CD4-positive, alpha-beta T cell (primary cell): ENCODE measurements around the gene ZNF544. TPM values are rescaled to one million over a fixed set of nuclear protein-coding genes. Genes with fewer than 3 reads are reported as not detected.

Experiments used
- ATAC-seq: fragments of 200-7000 bp; cut with Tn5 transposase; one replicate; pipeline ENCODE4 v1.10.0; 2022; ENCODE audit warnings: mild to moderate bottlenecking; ENCODE audit not compliant: poor library complexity
- CTCF ChIA-PET: fragments of 350-600 bp; sonication (Branson Sonifier 250); formaldehyde crosslinking; loops from one replicate; lab custom pipeline; 2021; ENCODE audit warnings: antibody characterized with exemption, inconsistent platforms; lab: Charles Lee
- POLR2A ChIA-PET: fragments of 350-600 bp; sonication (Branson Sonifier 250); formaldehyde crosslinking; loops from one replicate; lab custom pipeline; 2021; ENCODE audit warnings: antibody characterized with exemption, inconsistent platforms; lab: Charles Lee
- DNase-seq, 14 experiments: peaks; one replicate each; pipeline ENCODE4 v3.0.0-alpha.2; 2013 to 2020; ENCODE audit warnings: mixed read lengths in 2 of 14
- H3K27ac ChIP-seq, 2 donors: one replicate each; pipeline versions ENCODE4 v1.5.1 to v1.7.0; 2013; ENCODE audit warnings: low read length in 2 of 2, low read depth in 1 of 2, mild to moderate bottlenecking in 1 of 2
- H3K27me3 ChIP-seq, 2 experiments: 1 replicate in 1 of 2; 2 replicates in 1 of 2; pipeline versions ENCODE4 v1.6.1 to v1.7.0; 2013; ENCODE audit warnings: low read length in 2 of 2, control low read depth in 1 of 2, mild to moderate bottlenecking in 1 of 2, moderate library complexity in 1 of 2; ENCODE audit not compliant: insufficient read depth in 2 of 2, control insufficient read depth in 1 of 2
- H3K36me3 ChIP-seq: one replicate; pipeline ENCODE4 v1.6.1; 2013; ENCODE audit warnings: low read length, control low read depth; ENCODE audit not compliant: insufficient read depth
- H3K4me1 ChIP-seq: one replicate; pipeline ENCODE4 v1.6.1; 2013; ENCODE audit warnings: low read length, control low read depth; ENCODE audit not compliant: insufficient read depth
- H3K4me3 ChIP-seq: one replicate; pipeline ENCODE4 v1.5.1; 2013; ENCODE audit warnings: mild to moderate bottlenecking, low read length, moderate library complexity
- H3K9me3 ChIP-seq, 2 experiments: 1 replicate in 1 of 2; 2 replicates in 1 of 2; pipeline versions ENCODE4 v1.6.1 to v1.7.0; 2013; ENCODE audit warnings: low read length in 2 of 2, mild to moderate bottlenecking in 2 of 2, control low read depth in 1 of 2, moderate library complexity in 1 of 2; ENCODE audit not compliant: control insufficient read depth in 1 of 2, insufficient read depth in 1 of 2
- H3K27ac Mint-ChIP-seq: one replicate; pipeline ENCODE4 v1.8.0; 2020; ENCODE audit warnings: mixed read lengths
- H3K27me3 Mint-ChIP-seq: one replicate; pipeline ENCODE4 v1.8.0; 2021; ENCODE audit warnings: mixed read lengths
- H3K36me3 Mint-ChIP-seq: one replicate; pipeline ENCODE4 v1.8.0; 2021; ENCODE audit warnings: low read depth, mixed read lengths
- H3K4me1 Mint-ChIP-seq: one replicate; pipeline ENCODE4 v1.8.0; 2021; ENCODE audit warnings: low read depth, mixed read lengths
- H3K4me3 Mint-ChIP-seq: one replicate; pipeline ENCODE4 v1.8.0; 2020; ENCODE audit warnings: mild to moderate bottlenecking, mixed read lengths
- H3K9me3 Mint-ChIP-seq: one replicate; pipeline ENCODE4 v1.8.0; 2020; ENCODE audit warnings: mixed read lengths
- intact Hi-C, 2 experiments: fragments of 100-400 bp; cut with DNase I in 1 of 2; cut with micrococcal nuclease in 1 of 2; formaldehyde crosslinking; loops; one replicate each; pipeline versions ENCODE4 v1.15.1 to v1.9.0; 2023 to 2025; cut with DNase I, micrococcal nuclease
- total RNA-seq, 174 experiments: library from RNA in 2 of 174; stranded (reverse) in 2 of 174; gene quantifications; one replicate each; pipeline ENCODE4 v1.2.3 and lab custom pipeline; 2021 to 2026
- TF ChIP-seq, protein P1 (sequence below): fragments of 200-600 bp; IDR thresholded peaks from one replicate; pipeline ENCODE4 v1.8.0; 2022; ENCODE audit warnings: antibody characterized with exemption, mild to moderate bottlenecking

Gene ZNF544
- total RNA-seq, 2 experiments from 2014 or later: 6.3 to 7.2 TPM

DNA sequence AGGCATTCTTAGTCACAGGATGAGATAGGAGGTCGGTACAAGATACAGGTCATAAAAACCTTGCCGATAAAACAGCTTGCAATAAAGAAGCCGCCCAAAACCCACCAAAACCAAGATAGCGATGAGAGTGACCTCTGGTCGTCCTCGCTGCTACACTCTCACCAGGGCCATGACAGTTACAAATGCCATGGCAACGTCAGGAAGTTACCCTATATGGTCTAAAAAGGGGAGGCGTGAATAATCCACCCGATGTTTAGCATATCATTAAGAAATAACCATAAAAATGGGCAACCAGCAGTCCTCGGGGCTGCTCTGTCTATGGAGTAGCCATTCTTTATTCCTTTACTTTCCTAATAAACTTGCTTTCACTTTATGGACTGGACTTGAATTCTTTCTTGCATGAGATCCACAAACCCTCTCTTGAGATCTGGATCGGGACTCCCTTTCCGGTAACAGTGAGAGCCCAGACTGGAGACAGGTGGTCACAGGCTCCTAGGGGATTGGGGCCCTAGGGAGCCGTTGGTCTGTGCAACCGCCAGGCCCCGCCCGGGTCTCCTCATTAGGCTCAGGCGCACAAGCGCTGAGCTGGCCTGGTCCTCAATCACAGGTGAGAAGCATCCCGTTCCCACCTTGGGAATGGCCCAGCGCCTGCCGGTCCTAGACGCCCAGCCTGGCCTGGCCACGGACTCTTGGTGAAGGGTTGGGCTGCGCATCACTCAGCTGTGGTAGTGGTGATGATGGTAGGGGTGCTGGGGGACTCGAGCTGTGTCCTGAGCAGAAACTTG lies 10.9 kb upstream of the ZNF544 start:
- ChIA-PET CTCF (no interaction called here), POLR2A (no interaction called here)
- no peak for ATAC-seq
- peaks cover 0 to 5% of the 10 kb centered on the region in 2 experiments for H3K27me3 ChIP-seq
- no peak overlapping the region for H3K27ac ChIP-seq
- H3K9me3 Mint-ChIP-seq: peaks cover 3% of the 10 kb centered on the region
- no peak for DNase-seq
- no peaks in the 10 kb centered on the region for H3K27me3 Mint-ChIP-seq
- H3K36me3 ChIP-seq: peaks cover 2% of the 10 kb centered on the region
- H3K4me1 ChIP-seq: no peaks in the 10 kb centered on the region
- intact Hi-C loops: no loop called here
- H3K27ac Mint-ChIP-seq: no peak overlapping the region
- peaks cover 50% of the 10 kb centered on the region for H3K36me3 Mint-ChIP-seq
- no peak overlapping the region for H3K4me3 Mint-ChIP-seq
- TF ChIP-seq, protein P1, sequence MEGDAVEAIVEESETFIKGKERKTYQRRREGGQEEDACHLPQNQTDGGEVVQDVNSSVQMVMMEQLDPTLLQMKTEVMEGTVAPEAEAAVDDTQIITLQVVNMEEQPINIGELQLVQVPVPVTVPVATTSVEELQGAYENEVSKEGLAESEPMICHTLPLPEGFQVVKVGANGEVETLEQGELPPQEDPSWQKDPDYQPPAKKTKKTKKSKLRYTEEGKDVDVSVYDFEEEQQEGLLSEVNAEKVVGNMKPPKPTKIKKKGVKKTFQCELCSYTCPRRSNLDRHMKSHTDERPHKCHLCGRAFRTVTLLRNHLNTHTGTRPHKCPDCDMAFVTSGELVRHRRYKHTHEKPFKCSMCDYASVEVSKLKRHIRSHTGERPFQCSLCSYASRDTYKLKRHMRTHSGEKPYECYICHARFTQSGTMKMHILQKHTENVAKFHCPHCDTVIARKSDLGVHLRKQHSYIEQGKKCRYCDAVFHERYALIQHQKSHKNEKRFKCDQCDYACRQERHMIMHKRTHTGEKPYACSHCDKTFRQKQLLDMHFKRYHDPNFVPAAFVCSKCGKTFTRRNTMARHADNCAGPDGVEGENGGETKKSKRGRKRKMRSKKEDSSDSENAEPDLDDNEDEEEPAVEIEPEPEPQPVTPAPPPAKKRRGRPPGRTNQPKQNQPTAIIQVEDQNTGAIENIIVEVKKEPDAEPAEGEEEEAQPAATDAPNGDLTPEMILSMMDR: no peak
- peaks cover 67 to 75% of the 10 kb centered on the region in 2 experiments for H3K9me3 ChIP-seq
- no peak overlapping the region for H3K4me3 ChIP-seq
- H3K4me1 Mint-ChIP-seq: no peaks in the 10 kb centered on the region

DNA sequence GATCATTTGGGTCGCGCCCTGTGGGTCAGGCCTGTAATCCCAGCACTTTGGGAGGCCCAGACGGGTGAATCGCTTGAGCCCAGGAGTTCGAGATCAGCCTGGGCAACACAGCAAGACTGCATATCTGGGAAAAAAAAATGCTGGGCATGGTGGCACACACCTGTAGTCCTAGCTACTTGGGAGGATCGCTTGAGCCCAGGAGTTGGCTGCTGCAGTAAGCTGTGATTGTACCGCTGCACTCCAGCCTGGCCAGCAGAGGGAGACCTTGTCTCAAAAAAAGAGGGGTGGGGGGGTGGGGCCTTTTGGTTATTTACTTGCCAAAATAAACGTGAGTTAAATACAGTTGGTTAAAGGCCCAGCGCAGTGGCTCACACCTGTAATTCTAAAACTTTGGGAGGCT lies 9.8 kb upstream of the ZNF544 start:
- Mint-ChIP-seq H3K36me3 (peaks cover 40% of the 10 kb centered on the region), H3K9me3 (peaks cover 3% of the 10 kb centered on the region), H3K4me3 (no peak overlapping the region), H3K4me1 (no peaks in the 10 kb centered on the region), H3K27ac (no peak overlapping the region), H3K27me3 (no peaks in the 10 kb centered on the region)
- H3K27ac ChIP-seq: no peak overlapping the region
- ChIA-PET CTCF (interaction anchor here (0.5 kb wide), 1 partner anchor 566 kb away, joined by 3 read pairs; no protein-coding TSS in a partner anchor), POLR2A (no interaction called here)
- TF ChIP-seq, protein P1: no peak
- ATAC-seq: no peak
- peaks cover 60 to 78% of the 10 kb centered on the region in 2 experiments for H3K9me3 ChIP-seq
- peak in 7 of 14 experiments; percentile 15 to 61 (median 37) for DNase-seq
- H3K4me3 ChIP-seq: no peak overlapping the region
- no peaks in the 10 kb centered on the region for H3K36me3 ChIP-seq
- H3K4me1 ChIP-seq: no peaks in the 10 kb centered on the region
- intact Hi-C loops: no loop called here
- peaks cover 0 to 5% of the 10 kb centered on the region in 2 experiments for H3K27me3 ChIP-seq

DNA sequence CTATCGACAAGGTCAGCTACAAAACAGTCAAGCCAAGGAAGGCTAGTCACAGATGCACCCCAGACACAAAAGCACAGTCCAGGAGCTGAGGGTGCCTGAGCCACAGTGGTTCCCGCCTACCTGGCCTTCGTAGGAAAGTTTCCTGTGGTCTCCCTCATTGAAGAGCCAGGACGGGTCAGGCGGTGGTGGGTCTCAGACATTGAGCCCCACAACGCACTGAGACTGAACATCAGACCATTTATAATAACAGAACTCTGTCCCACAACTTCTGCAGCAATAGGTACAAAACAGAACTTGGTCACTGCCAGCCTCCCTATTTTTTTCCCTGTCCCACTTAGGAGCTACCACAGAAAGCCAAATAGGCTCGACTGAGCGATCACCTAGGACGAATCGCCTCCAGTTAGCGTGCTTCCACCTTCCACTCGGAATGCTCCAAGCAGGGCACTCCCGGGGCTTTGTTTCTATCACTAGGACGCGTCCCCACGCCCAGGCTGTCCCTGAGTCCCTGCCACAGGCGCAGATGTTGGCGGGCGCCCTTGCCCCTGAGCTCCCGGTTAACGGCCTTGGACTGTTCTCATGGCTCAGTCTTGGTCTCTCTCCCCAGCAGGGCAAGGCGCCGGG lies 640 bp upstream of the ZNF544 start:
- CTCF ChIA-PET: interaction anchor here (1.0 to 1.2 kb wide), 5 partner anchors 47 to 292 kb away, joined by 3 to 5 read pairs (median 3); partner anchors contain the start of gene ZNF497
- DNase-seq: no peak

More for the DNA sequence above, 640 bp upstream of the ZNF544 start:
- POLR2A ChIA-PET: interaction anchor here (0.8 to 2.7 kb wide), 6 partner anchors 12 to 226 kb away, joined by 3 to 11 read pairs (median 4); partner anchors contain the start of genes ZNF274, ZNF497 and ZNF606
- Mint-ChIP-seq H3K27ac (peak overlapping the region; percentile 80), H3K9me3 (peaks cover 23% of the 10 kb centered on the region), H3K4me3 (peak overlapping the region; percentile 97), H3K36me3 (peaks cover 61% of the 10 kb centered on the region), H3K27me3 (no peaks in the 10 kb centered on the region), H3K4me1 (peaks cover 46% of the 10 kb centered on the region)
- H3K27me3 ChIP-seq: no peaks in the 10 kb centered on the region
- ATAC-seq: no peak
- H3K4me3 ChIP-seq: peak overlapping the region; percentile 85
- H3K27ac ChIP-seq: peak overlapping the region; percentile 47 to 63
- TF ChIP-seq, protein P1: no peak
- peaks cover 22% of the 10 kb centered on the region for H3K4me1 ChIP-seq
- peaks cover 31% of the 10 kb centered on the region for H3K36me3 ChIP-seq
- peaks cover 27 to 57% of the 10 kb centered on the region in 2 experiments for H3K9me3 ChIP-seq
- intact Hi-C loops: loop anchor here (5.0 to 10.0 kb wide), 2 partner anchors 47 to 49 kb away; partner anchors contain the start of gene ZNF8 (in 2 of the 2)
